EH (cell line): ENCODE data around the gene BTF3.
"Not testable (repeated sequence)": the region's sequence is repeated elsewhere in the genome, so short reads cannot be mapped to it uniquely, and the experiment has no call there.

Experiments
- DNase-seq: peaks from one replicate; pipeline ENCODE4 v3.0.0-alpha.2; 2015; ENCODE audit warnings: low read depth

BTF3 gene

DNA sequence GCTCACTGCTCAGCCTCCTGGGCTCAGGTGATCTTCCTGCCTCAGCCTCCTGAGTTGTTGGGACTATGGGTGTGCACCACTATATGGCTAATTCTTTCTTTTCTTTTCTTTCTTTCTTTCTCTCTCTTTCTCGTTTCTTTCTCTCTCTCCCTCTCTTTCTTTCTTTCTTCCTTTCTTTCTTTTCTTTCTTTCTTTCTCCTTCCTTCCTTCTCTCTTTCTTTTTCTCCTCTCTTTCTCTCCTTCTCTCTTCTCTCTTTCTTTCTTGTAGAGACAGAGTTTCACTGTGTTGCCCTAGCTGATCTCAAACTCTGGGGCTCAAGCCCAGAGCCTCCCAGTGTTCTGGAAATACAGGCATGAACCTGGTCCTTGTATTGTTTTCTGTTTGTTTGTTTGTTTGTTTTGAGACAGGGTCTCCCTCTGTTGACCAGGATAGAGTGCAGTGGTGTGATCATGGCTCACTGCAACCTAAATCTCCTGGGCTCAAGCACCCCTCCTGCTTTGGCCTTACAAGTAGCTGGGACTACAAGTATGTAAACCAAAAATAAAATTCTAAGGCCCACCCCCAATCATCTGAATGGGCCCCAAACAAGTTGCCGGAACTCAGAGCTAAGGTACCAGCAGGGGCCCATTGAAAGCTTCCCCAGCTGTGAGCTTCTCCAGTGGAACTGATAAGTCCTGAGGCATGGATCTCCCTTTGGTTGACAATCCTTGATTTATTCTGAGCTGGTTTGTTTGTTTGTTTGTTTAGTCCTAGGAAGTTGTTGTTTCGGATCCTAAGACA, 11.9 kb upstream of the BTF3 start:
- DNase-seq = no peak

- not testable (repeated sequence) for DNase-seq
These were observed 11.0 kb upstream of the BTF3 start for GRCh38 chr5:73487257-73487656.

GRCh38 chr5:73487815-73488214, 10.4 kb upstream of the BTF3 start:
- DNase-seq = no peak

GRCh38 chr5:73488806-73489205, 9.4 kb upstream of the BTF3 start:
- no peak for DNase-seq

DNA sequence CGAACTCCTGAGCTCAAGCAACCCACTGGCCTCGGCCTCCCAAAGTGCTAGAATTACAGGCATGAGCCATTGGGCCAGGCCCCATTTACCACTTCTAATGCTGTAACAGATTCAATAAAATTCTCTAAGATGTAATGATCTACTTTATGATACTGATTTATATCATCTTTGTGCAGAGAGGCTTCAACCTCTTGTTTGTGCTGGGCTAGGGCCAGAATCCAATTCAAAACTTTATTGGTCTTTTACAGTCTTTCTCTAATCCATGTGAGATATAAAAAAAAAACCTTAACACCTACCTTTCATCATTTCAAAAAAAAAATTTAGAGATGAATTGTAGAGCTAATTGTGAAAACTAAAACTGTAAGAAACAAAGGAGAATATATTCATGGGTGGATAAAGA, 8.2 kb upstream of the BTF3 start:
- DNase-seq = no peak

- DNase-seq = no peak
These were observed 7.1 kb upstream of the BTF3 start for GRCh38 chr5:73491155-73491554.

GRCh38 chr5:73493421-73493820, 4.8 kb upstream of the BTF3 start:
- DNase-seq = no peak

GRCh38 chr5:73494721-73495120, 3.5 kb upstream of the BTF3 start:
- no peak for DNase-seq

DNA sequence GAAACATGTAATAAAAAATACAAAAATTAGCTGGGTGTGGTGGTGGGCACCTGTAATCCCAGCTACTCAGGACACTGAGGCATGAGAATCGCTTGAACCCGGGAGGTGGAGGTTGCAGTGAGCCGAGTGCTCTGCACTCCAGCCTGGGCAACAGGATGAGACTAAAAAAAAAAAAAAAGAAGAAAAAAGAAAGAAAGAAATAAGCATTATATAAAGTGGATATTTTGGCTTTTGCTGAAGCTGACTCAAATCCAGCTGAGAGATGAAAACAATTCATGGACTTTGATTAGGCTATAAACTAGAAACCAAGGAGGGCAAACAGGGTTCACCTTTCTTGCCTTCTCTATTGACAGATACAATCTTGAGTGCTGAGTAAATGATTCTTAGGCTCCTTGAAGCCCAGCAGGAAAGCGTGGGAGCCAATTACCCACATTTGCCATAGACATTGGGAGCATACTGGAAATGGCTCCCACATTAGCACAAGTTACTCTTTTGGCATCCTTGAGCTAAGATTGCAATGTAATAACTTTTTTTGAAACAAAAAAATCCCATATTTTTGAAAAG, 2.4 kb upstream of the BTF3 start:
- no peak for DNase-seq

GRCh38 chr5:73496984-73497457, 1.2 kb upstream of the BTF3 start:
- DNase-seq = peak; percentile 67

DNA sequence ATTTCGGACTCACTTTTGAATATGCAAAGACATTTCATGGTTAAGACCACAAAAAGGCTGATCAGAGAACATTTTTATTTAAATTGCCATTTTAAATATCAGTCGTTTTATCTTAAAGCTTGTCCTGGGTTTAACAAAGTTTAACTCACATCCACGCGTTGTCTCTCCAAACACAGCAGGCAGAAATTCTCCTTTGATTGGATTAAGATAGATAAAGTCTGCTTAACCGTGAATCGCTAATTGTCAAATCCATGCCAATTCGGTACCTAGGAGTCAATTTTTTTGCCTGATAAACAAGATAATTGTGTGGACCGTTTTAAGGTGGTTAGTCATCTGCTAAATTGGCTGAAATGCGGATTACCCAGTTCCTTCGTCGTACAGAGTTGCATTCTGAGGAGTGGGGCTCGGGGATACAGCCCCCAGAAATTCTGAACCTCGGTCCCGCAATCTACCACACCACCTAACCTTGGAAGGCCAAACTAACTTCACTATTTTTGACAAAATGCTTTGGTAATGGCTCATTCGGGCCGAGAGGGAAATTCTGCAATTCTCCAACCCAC, 665 bp upstream of the BTF3 start:
- DNase-seq = no peak

GRCh38 chr5:73499187-73499586, 945 bp downstream of the BTF3 start:
- no peak for DNase-seq

- DNase-seq = no peak
These were observed 1.5 kb downstream of the BTF3 start for GRCh38 chr5:73499756-73500155.

- DNase-seq = no peak
These were observed 3.2 kb downstream of the BTF3 start for GRCh38 chr5:73501406-73501805.

DNA sequence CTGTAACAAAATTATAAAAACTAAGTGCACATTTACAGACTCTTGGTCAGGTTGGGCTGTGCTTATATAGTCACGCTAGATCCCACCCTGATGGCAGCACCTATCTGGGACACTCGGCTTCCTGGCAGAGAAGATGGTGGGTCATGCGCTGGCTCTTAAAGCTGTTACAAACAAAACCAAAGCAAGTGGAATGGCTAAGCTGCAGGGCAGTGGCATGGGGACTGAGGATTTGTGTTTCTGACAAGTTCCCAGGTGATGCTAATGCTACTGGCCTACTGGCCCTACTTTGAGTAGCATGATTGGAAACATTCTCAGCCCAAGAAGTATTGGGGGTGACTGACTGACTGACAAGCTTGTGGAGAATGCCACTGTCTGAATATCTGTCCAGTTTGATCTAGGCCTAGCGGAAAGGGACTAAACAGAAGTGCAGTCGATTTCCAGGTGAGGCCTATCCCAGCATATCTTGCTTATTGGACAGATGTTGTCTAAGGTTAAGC, 8.3 kb downstream of the BTF3 start:
- DNase-seq = no peak

DNA sequence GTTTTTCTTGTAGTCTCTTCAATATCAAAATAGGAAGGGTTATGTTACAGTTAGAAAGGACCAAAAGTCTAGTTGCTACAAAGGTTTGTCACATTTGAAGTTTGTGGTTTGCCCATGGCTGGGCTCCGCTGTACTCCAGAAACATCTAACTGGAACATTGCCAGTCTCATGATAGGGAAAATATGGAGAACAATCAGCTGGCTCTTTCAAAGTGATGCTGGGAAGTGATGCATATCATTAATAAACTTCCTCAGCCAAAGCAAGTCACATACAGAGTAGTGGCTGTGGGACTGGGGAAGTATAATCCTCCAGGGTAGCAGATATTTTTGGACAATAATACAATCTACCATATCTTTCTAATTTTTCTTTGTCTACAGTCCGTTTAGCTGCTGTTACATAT, 8.8 kb downstream of the BTF3 start:
- DNase-seq = no peak

- DNase-seq = not testable (repeated sequence)
These were observed 10.3 kb downstream of the BTF3 start for GRCh38 chr5:73508521-73508920.

GRCh38 chr5:73513996-73514395, 15.8 kb downstream of the BTF3 start:
- DNase-seq = no peak

- no peak for DNase-seq
These were observed 16.2 kb downstream of the BTF3 start for GRCh38 chr5:73514418-73514817.

DNA sequence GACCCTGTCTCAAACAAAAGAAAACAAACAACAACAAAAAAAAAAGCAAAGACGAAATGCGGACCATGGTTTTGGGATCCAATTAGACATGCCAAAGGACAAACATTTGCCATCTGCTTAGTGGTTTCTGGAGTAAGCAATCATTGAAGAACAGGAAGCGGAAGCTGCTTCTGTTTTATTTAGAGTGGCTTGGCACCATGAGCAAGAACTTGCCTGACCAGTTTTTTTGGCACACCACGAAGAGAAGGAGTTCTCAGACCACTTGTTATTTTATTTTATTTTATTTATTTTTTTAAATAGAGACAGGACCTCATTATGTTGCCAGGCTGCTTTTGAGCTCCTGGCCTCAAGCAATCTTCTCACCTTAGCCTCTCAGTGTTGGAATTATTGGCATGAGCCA, 17.0 kb downstream of the BTF3 start:
- no peak for DNase-seq

DNA sequence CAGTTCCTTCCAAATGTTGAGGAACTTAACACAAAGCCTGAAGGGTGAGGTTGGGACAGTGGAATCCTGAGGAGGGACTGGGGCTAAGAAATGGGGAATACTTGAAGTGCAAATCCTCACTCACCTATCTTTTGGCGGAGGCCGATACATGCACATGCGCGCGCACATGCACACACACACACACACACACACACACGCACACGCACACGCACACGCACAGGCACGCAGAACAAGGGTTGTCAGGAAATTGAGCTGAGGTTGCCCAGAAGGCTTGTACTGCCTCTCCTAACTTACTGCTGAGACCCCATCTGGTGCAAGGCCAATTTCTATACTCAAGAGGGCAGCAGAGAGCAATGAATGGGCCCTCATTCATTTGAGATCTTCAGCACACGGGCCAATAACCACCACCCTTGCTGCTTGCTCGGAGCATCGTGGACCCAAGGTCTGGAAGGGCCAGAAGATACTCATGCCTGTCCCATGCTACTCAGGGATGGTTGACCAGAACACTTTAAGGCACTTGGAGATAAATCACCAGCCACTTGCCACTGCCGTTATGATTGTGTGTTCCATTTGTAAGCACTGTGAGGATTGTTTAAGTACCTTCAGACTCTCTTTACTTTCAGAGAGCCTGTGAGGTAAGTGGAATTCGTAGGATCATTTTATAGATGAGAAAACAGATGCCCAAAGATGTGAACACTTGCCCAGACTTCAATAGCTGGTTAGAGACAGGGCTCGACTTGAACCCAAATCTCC, 21.5 kb downstream of the BTF3 start:
- peak; percentile 84 for DNase-seq

DNA sequence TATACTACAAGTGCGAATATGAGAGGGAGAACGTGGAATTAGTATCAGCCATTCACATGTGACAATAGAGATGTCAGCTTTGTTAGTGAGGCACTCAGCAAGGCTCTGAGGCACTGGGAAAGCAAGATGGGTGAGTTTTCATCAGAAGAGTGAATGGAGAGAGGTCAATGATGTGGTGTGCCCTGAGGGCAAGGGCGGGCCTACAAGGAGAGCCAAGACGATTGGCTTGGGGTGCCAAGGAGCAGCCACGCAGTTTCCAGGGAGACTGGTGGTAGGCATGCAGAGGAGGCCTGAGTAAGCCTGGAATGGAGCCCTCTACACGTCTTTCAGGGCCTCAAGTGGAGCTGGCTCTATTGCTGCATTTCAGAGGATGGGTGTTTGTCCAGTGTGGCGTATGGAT, 24.7 kb downstream of the BTF3 start:
- DNase-seq = no peak

GRCh38 chr5:73523861-73524260, 25.6 kb downstream of the BTF3 start:
- peak; percentile 20 for DNase-seq
